ENCODE data around the gene RPN1.

DNA sequence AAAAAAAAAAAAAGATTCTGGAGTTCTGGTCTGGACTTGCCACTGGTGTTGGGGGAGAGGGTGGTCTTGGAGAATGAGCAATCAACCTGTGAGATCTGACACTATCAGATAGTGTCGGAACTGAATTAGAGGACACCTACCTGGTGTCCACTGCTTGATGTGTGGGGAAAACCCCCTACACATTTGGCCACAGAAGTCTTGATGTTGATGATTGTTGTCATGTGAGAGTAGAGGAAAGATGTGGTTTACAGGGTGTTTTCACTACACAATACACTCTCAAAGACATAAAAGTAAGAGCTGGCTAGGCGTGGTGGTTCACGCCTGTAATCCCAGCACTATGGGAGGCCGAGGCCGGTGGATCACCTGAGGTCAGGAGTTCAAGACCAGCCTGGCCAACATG lies 38.4 kb upstream of the RPN1 start:
- TF ChIP-seq POLR2A (IDR thresholded peaks at IDR 0.05) = no peak
- TF ChIP-seq, protein P1, sequence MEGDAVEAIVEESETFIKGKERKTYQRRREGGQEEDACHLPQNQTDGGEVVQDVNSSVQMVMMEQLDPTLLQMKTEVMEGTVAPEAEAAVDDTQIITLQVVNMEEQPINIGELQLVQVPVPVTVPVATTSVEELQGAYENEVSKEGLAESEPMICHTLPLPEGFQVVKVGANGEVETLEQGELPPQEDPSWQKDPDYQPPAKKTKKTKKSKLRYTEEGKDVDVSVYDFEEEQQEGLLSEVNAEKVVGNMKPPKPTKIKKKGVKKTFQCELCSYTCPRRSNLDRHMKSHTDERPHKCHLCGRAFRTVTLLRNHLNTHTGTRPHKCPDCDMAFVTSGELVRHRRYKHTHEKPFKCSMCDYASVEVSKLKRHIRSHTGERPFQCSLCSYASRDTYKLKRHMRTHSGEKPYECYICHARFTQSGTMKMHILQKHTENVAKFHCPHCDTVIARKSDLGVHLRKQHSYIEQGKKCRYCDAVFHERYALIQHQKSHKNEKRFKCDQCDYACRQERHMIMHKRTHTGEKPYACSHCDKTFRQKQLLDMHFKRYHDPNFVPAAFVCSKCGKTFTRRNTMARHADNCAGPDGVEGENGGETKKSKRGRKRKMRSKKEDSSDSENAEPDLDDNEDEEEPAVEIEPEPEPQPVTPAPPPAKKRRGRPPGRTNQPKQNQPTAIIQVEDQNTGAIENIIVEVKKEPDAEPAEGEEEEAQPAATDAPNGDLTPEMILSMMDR (IDR thresholded peaks at IDR 0.05) = no peak
